A549 (cell line): ENCODE measurements around the gene HMCES. TPM values are rescaled to one million over a fixed set of nuclear protein-coding genes. Genes with fewer than 3 reads are reported as not detected.

ENCODE experiments used
- ATAC-seq, 2 experiments: fragments of 200-7000 bp in 1 of 2; fragments of >200 bp in 1 of 2; cut with Nextera tagmentation in 1 of 2; cut with Tn5 transposase in 1 of 2; 3 replicates each; pipeline versions ENCODE4 v1.8.0 to v1.9.1; 2018 to 2020; ENCODE audit warnings: mild to moderate bottlenecking in 1 of 2, moderate library complexity in 1 of 2
- CTCF ChIA-PET: fragments of 300-600 bp; sonication (Branson Sonifier 250); formaldehyde crosslinking; extraction: SDS; loops from one replicate; lab custom pipeline; 2021; ENCODE audit warnings: antibody characterized with exemption, inconsistent platforms; lab: Yijun Ruan, JAX
- POLR2A ChIA-PET: fragments of 350-600 bp; formaldehyde crosslinking; extraction: SDS; loops from one replicate; lab custom pipeline; 2021; ENCODE audit warnings: antibody characterized with exemption, inconsistent platforms; lab: Yijun Ruan, JAX
- DNase-seq, 2 experiments: peaks; one replicate each; pipeline versions ENCODE4 v3.0.0 to v3.0.0-alpha.2; 2011 to 2016; ENCODE audit warnings: low read depth in 1 of 2, low spot score in 1 of 2
- FAIRE-seq: peaks from 2 replicates; lab custom pipeline; 2011; peaks lifted over from hg19 to GRCh38; lab: Jason Lieb, UNC
- H3K27ac ChIP-seq, 2 experiments: fragments of >200 bp; sonication (Bioruptor Twin); formaldehyde crosslinking; 3 replicates each; pipeline ENCODE4 v1.5.1; 2016 to 2017
- H3K4me1 ChIP-seq: fragments of >200 bp; sonication (Bioruptor Twin); formaldehyde crosslinking; 3 replicates; pipeline ENCODE4 v1.6.1; 2016
- H3K4me2 ChIP-seq: fragments of >200 bp; sonication (Bioruptor Twin); formaldehyde crosslinking; 3 replicates; pipeline ENCODE4 v1.6.1; 2016
- H3K4me3 ChIP-seq: fragments of >200 bp; sonication (Bioruptor Twin); formaldehyde crosslinking; 3 replicates; pipeline ENCODE4 v1.5.1; 2016
- H3K9me3 ChIP-seq: fragments of >200 bp; sonication (Bioruptor Twin); formaldehyde crosslinking; 3 replicates; pipeline ENCODE4 v1.6.1; 2016
- ATOH8 ChIP-seq: fragments of 250-450 bp; sonication (Bioruptor Pico); IDR thresholded peaks from 2 replicates; pipeline ENCODE4 v1.5.0; 2020; ENCODE audit warnings: low read depth, mild to moderate bottlenecking, moderate library complexity
- BHLHE40 ChIP-seq: IDR thresholded peaks from 2 replicates; pipeline ENCODE4 v1.6.1; 2012; ENCODE audit warnings: low read depth, low read length, inconsistent platforms
- E2F6 ChIP-seq: IDR thresholded peaks from 2 replicates; pipeline ENCODE4 v1.6.1; 2012; ENCODE audit warnings: low read depth, borderline replicate concordance
- EHF ChIP-seq: fragments of 250-450 bp; sonication (Bioruptor Pico); IDR thresholded peaks from 2 replicates; pipeline ENCODE4 v1.5.0; 2020; ENCODE audit warnings: mild to moderate bottlenecking
- EP300 ChIP-seq, 2 experiments: fragments of >200 bp; sonication (Bioruptor Twin); formaldehyde crosslinking; IDR thresholded peaks; 2 replicates in 1 of 2; 3 replicates in 1 of 2; pipeline ENCODE4 v1.6.1; 2016 to 2017
- ESRRA ChIP-seq: fragments of 150-350 bp; IDR thresholded peaks from 2 replicates; pipeline ENCODE4 v1.6.1; 2014; ENCODE audit warnings: mild to moderate bottlenecking, low read length, borderline replicate concordance
- FOSL2 ChIP-seq, 2 experiments: fragments of 450-650 bp in 1 of 2; fragments of >200 bp in 1 of 2; sonication (Bioruptor Twin) in 1 of 2; formaldehyde crosslinking; IDR thresholded peaks; 2 replicates each; pipeline versions ENCODE4 v1.5.0 to v1.6.1; 2016 to 2020; ENCODE audit warnings: mild to moderate bottlenecking in 1 of 2, moderate library complexity in 1 of 2
- HMGXB4 ChIP-seq: fragments of 250-450 bp; sonication (Bioruptor Pico); IDR thresholded peaks from 2 replicates; pipeline ENCODE4 v1.5.0; 2021; ENCODE audit warnings: mild to moderate bottlenecking, moderate library complexity, borderline replicate concordance
- POLR2A ChIP-seq: IDR thresholded peaks from 2 replicates; pipeline ENCODE4 v1.6.1; 2012; ENCODE audit warnings: mild to moderate bottlenecking, low read length
- RARB ChIP-seq: fragments of 250-450 bp; sonication (Bioruptor Pico); IDR thresholded peaks from 2 replicates; pipeline ENCODE4 v1.8.0; 2021; ENCODE audit warnings: mild to moderate bottlenecking, moderate library complexity
- RCOR1 ChIP-seq: fragments of 150-350 bp; IDR thresholded peaks from 2 replicates; pipeline ENCODE4 v1.6.1; 2014; ENCODE audit warnings: antibody characterized with exemption, low read length, low read depth
- RFX5 ChIP-seq: fragments of 450-650 bp; IDR thresholded peaks from 2 replicates; pipeline ENCODE4 v1.7.1; 2014; ENCODE audit warnings: antibody characterized with exemption, mild to moderate bottlenecking, moderate library complexity
- SMC3 ChIP-seq: fragments of >200 bp; sonication (Bioruptor Twin); formaldehyde crosslinking; IDR thresholded peaks from 3 replicates; pipeline ENCODE4 v1.6.1; 2018; ENCODE audit warnings: inconsistent platforms
- WGBS: methylation state at CpG from one replicate; pipeline ENCODE4 v1.1.6; 2017; ENCODE audit errors: missing lambda C conversion rate; 5-methylcytosine and 5-hydroxymethylcytosine counted together
- polyA plus RNA-seq, 4 experiments: library from polyadenylated mRNA; depleted of rRNA in 3 of 4; stranded (reverse); fragments of >200 nt; fragmentation: RNase III in 1 of 4; extraction: RNeasy Plus Mini Kit Qiagen cat#74134 plus additional on column Dnase treatment in 1 of 4; gene quantifications; 2 replicates in 3 of 4; 3 replicates in 1 of 4; pipeline ENCODE4 v1.2.3, GENCODE V29; 2011 to 2017
- TF ChIP-seq, protein P1 (sequence below): IDR thresholded peaks from 2 replicates; pipeline ENCODE4 v1.6.1; 2012
- TF ChIP-seq, protein P2 (sequence below): fragments of 450-650 bp; IDR thresholded peaks from 2 replicates; pipeline ENCODE4 v1.6.1; 2014; ENCODE audit warnings: antibody characterized with exemption

HMCES gene
- polyA plus RNA-seq, 2 of the 4 experiments (the other 2 are of a cell fraction), result 35.2 to 39.9 TPM

DNA sequence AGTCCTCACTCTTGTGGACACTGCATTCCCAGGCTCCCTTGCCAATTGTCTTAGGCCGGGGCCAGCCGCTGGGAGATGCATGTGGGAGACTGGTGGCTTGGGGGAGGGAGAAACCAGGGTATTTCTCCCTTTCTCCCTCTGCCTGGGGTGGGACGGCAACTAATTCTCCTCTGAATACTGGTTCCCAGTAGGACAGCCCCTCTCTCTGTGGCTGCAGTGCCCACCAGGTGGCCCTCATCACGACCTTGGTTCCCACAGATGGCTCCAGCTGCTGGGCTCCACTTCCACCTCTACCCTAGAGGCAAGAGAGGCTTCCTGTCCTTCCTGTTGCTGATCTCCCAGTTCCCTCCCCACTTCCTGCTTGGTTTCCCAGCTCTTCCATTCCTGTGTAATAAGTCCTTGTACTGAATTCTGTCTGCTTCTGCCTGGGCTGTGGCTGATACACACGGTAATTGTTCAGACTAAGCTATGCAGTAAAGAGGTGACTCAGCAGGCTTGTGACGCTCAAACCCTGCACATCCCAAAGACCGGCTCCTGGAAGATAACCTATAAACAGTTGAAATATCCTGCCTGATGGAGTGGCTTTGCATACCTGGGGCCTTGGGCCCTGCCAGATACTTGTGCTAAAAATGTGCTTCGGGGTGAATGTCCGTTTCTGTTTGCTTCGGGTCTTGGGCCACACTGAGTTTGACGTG, 49.6 kb upstream of the HMCES start (continued):
- no peak for TF ChIP-seq ATOH8 (CRISPR knock-in tag)
- no peak for TF ChIP-seq HMGXB4 (CRISPR knock-in tag)
- TF ChIP-seq, all 56 proteins: peak for 3

GRCh38 chr3:129230311-129231019, 48.2 kb upstream of the HMCES start:
- Histone ChIP-seq H3K4me3 (no peak overlapping the region), H3K9me3 (no peaks in the 10 kb centered on the region), H3K27ac (peak overlapping the region; percentile 85 to 88), H3K4me1 (peaks cover 55% of the 10 kb centered on the region), H3K4me2 (peak overlapping the region; percentile 11)
- 15% methylated on average over 7 of the region's 7 CpGs for WGBS
- no peak for TF ChIP-seq RARB (CRISPR knock-in tag)
- TF ChIP-seq, protein P1, sequence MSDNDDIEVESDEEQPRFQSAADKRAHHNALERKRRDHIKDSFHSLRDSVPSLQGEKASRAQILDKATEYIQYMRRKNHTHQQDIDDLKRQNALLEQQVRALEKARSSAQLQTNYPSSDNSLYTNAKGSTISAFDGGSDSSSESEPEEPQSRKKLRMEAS, result peak; percentile 53
- no peak for TF ChIP-seq BHLHE40
- no peak for TF ChIP-seq ATOH8 (CRISPR knock-in tag)
- TF ChIP-seq FOSL2 (IDR thresholded peaks at IDR 0.05), result peak; percentile 59
- peak; percentile 81 for TF ChIP-seq FOSL2 (CRISPR knock-in tag; IDR thresholded peaks at IDR 0.05)
- TF ChIP-seq E2F6, result peak; percentile 35; the same call in 1 of the 2 replicates
- no peak for TF ChIP-seq RCOR1
- no peak for TF ChIP-seq EP300 (IDR thresholded peaks at IDR 0.05)
- peak; percentile 65; the same call in 1 of the 2 replicates for TF ChIP-seq ESRRA
- no peak for TF ChIP-seq RFX5
- TF ChIP-seq POLR2A, result no peak
- TF ChIP-seq SMC3, result no peak
- TF ChIP-seq EHF, result no peak
- TF ChIP-seq, protein P2, sequence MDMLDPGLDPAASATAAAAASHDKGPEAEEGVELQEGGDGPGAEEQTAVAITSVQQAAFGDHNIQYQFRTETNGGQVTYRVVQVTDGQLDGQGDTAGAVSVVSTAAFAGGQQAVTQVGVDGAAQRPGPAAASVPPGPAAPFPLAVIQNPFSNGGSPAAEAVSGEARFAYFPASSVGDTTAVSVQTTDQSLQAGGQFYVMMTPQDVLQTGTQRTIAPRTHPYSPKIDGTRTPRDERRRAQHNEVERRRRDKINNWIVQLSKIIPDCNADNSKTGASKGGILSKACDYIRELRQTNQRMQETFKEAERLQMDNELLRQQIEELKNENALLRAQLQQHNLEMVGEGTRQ, result peak; percentile 57
- FAIRE-seq, result no peak
- peak in 1 of 2 experiments; percentile 79 for DNase-seq
- ChIA-PET POLR2A (interaction anchor here (0.7 to 1.2 kb wide), 8 partner anchors 15 to 109 kb away, joined by 3 to 12 read pairs (median 4); partner anchors contain the start of genes CNBP, COPG1 and RAB43), CTCF (interaction anchor here (0.6 to 11.5 kb wide), 6 partner anchors 9 to 260 kb away, joined by 3 to 82 read pairs (median 4); no protein-coding TSS in a partner anchor)
- peak; percentile 79 to 81 for ATAC-seq
